ENCODE measurements around the gene GBP5.

The GBP5 gene

GRCh38 chr1:89309828-89310227 is 37.2 kb upstream of the GBP5 start:
- no peaks in the 10 kb centered on the region for H3K4me1 ChIP-seq (ENCODE audit: control insufficient read depth, low read depth, low read length)
- no peak overlapping the region for H3K4ac ChIP-seq (ENCODE audit: low read depth, low read length)
- no peak overlapping the region for H3K23ac ChIP-seq (ENCODE audit: low read length)
- H2BK120ac ChIP-seq (ENCODE audit: low read depth, low read length), result no peak overlapping the region
- no peak overlapping the region for H3K27ac ChIP-seq (ENCODE audit: low read depth, low read length)
- H3K79me2 ChIP-seq (ENCODE audit: control insufficient read depth, insufficient read depth, low read length), result no peaks in the 10 kb centered on the region
- H4K8ac ChIP-seq (ENCODE audit: low read depth, low read length), result no peak overlapping the region
- no peaks in the 10 kb centered on the region for H3K27me3 ChIP-seq (ENCODE audit: insufficient read depth, low read length, poor library complexity)
- no CpG with 5 or more reads among the region's 1 CpG for WGBS (ENCODE audit: extremely low coverage, insufficient coverage, low lambda C conversion rate)
- no peak overlapping the region for H4K5ac ChIP-seq (ENCODE audit: low read length)
- H3K4me2 ChIP-seq (ENCODE audit: low read length), result no peak overlapping the region
- H3K36me3 ChIP-seq (ENCODE audit: control insufficient read depth, insufficient read depth, low read length), result no peaks in the 10 kb centered on the region
- H3K18ac ChIP-seq (ENCODE audit: low read length), result no peak overlapping the region
- no peak overlapping the region for H2BK15ac ChIP-seq (replicated peaks; ENCODE audit: low read depth)
- DNase-seq, result peak; percentile 14
- no peaks in the 10 kb centered on the region for H3K79me1 ChIP-seq (ENCODE audit: low read length)
- no peak overlapping the region for H3K56ac ChIP-seq (ENCODE audit: low read length)
- H3K9ac ChIP-seq (ENCODE audit: low read length), result no peak overlapping the region
- no peak overlapping the region for H2AK5ac ChIP-seq (ENCODE audit: low read length)
- H3K4me3 ChIP-seq (ENCODE audit: low read length), result no peak overlapping the region
- no peak overlapping the region for H2BK5ac ChIP-seq (ENCODE audit: low read length)

- Histone ChIP-seq H3K23ac (ENCODE audit: low read length) (no peak overlapping the region), H2AK5ac (ENCODE audit: low read length) (no peak overlapping the region), H3K36me3 (ENCODE audit: control insufficient read depth, insufficient read depth, low read length) (no peaks in the 10 kb centered on the region), H3K9ac (ENCODE audit: low read length) (no peak overlapping the region), H2BK15ac (replicated peaks; ENCODE audit: low read depth) (no peak overlapping the region), H3K56ac (ENCODE audit: low read length) (no peak overlapping the region), H3K4me2 (ENCODE audit: low read length) (no peak overlapping the region), H2BK5ac (ENCODE audit: low read length) (no peak overlapping the region), H3K79me2 (ENCODE audit: control insufficient read depth, insufficient read depth, low read length) (no peaks in the 10 kb centered on the region), H3K79me1 (ENCODE audit: low read length) (no peaks in the 10 kb centered on the region), H4K8ac (ENCODE audit: low read depth, low read length) (no peak overlapping the region), H3K4ac (ENCODE audit: low read depth, low read length) (no peak overlapping the region), H3K4me3 (ENCODE audit: low read length) (no peak overlapping the region), H3K27me3 (ENCODE audit: insufficient read depth, low read length, poor library complexity) (no peaks in the 10 kb centered on the region), H2BK120ac (ENCODE audit: low read depth, low read length) (no peak overlapping the region), H3K18ac (ENCODE audit: low read length) (no peak overlapping the region), H3K27ac (ENCODE audit: low read depth, low read length) (no peak overlapping the region), H4K5ac (ENCODE audit: low read length) (no peak overlapping the region), H3K4me1 (ENCODE audit: control insufficient read depth, low read depth, low read length) (no peaks in the 10 kb centered on the region)
- no peak for DNase-seq
- WGBS (ENCODE audit: extremely low coverage, insufficient coverage, low lambda C conversion rate), result no CpG with 5 or more reads among the region's 2 CpGs
Measured at GRCh38 chr1:89306273-89306672, 33.6 kb upstream of the GBP5 start.

GRCh38 chr1:89305493-89305892 is 32.8 kb upstream of the GBP5 start:
- Histone ChIP-seq H2BK120ac (ENCODE audit: low read depth, low read length) (no peak overlapping the region), H3K18ac (ENCODE audit: low read length) (no peak overlapping the region), H2BK5ac (ENCODE audit: low read length) (no peak overlapping the region), H3K79me2 (ENCODE audit: control insufficient read depth, insufficient read depth, low read length) (no peaks in the 10 kb centered on the region), H3K27me3 (ENCODE audit: insufficient read depth, low read length, poor library complexity) (no peaks in the 10 kb centered on the region), H3K4me1 (ENCODE audit: control insufficient read depth, low read depth, low read length) (no peaks in the 10 kb centered on the region), H2BK15ac (replicated peaks; ENCODE audit: low read depth) (no peak overlapping the region), H3K27ac (ENCODE audit: low read depth, low read length) (no peak overlapping the region), H2AK5ac (ENCODE audit: low read length) (no peak overlapping the region), H3K4me3 (ENCODE audit: low read length) (no peak overlapping the region), H3K4ac (ENCODE audit: low read depth, low read length) (no peak overlapping the region), H3K79me1 (ENCODE audit: low read length) (no peaks in the 10 kb centered on the region), H3K56ac (ENCODE audit: low read length) (no peak overlapping the region), H3K9ac (ENCODE audit: low read length) (no peak overlapping the region), H4K8ac (ENCODE audit: low read depth, low read length) (no peak overlapping the region), H3K23ac (ENCODE audit: low read length) (no peak overlapping the region), H4K5ac (ENCODE audit: low read length) (no peak overlapping the region), H3K36me3 (ENCODE audit: control insufficient read depth, insufficient read depth, low read length) (no peaks in the 10 kb centered on the region), H3K4me2 (ENCODE audit: low read length) (no peak overlapping the region)
- no CpG with 5 or more reads among the region's 2 CpGs for WGBS (ENCODE audit: extremely low coverage, insufficient coverage, low lambda C conversion rate)
- no peak for DNase-seq

- H3K36me3 ChIP-seq (ENCODE audit: control insufficient read depth, insufficient read depth, low read length), result no peaks in the 10 kb centered on the region
- no peak overlapping the region for H3K4ac ChIP-seq (ENCODE audit: low read depth, low read length)
- WGBS (ENCODE audit: extremely low coverage, insufficient coverage, low lambda C conversion rate), result no CpG with 5 or more reads among the region's 2 CpGs
- no peak overlapping the region for H3K23ac ChIP-seq (ENCODE audit: low read length)
- no peak overlapping the region for H3K27ac ChIP-seq (ENCODE audit: low read depth, low read length)
- H3K9ac ChIP-seq (ENCODE audit: low read length), result no peak overlapping the region
- H3K4me3 ChIP-seq (ENCODE audit: low read length), result no peak overlapping the region
- no peaks in the 10 kb centered on the region for H3K79me2 ChIP-seq (ENCODE audit: control insufficient read depth, insufficient read depth, low read length)
- no peaks in the 10 kb centered on the region for H3K27me3 ChIP-seq (ENCODE audit: insufficient read depth, low read length, poor library complexity)
- H3K79me1 ChIP-seq (ENCODE audit: low read length), result no peaks in the 10 kb centered on the region
- H2BK120ac ChIP-seq (ENCODE audit: low read depth, low read length), result no peak overlapping the region
- no peak for DNase-seq
- H3K4me1 ChIP-seq (ENCODE audit: control insufficient read depth, low read depth, low read length), result no peaks in the 10 kb centered on the region
- H3K56ac ChIP-seq (ENCODE audit: low read length), result no peak overlapping the region
- H4K5ac ChIP-seq (ENCODE audit: low read length), result no peak overlapping the region
- H3K18ac ChIP-seq (ENCODE audit: low read length), result no peak overlapping the region
- no peak overlapping the region for H4K8ac ChIP-seq (ENCODE audit: low read depth, low read length)
- no peak overlapping the region for H2AK5ac ChIP-seq (ENCODE audit: low read length)
- no peak overlapping the region for H2BK15ac ChIP-seq (replicated peaks; ENCODE audit: low read depth)
- no peak overlapping the region for H3K4me2 ChIP-seq (ENCODE audit: low read length)
- no peak overlapping the region for H2BK5ac ChIP-seq (ENCODE audit: low read length)
Measured at GRCh38 chr1:89304572-89305230, 32.0 kb upstream of the GBP5 start.

- Histone ChIP-seq H3K27ac (ENCODE audit: low read depth, low read length) (no peak overlapping the region), H3K27me3 (ENCODE audit: insufficient read depth, low read length, poor library complexity) (no peaks in the 10 kb centered on the region), H3K4ac (ENCODE audit: low read depth, low read length) (no peak overlapping the region), H2BK5ac (ENCODE audit: low read length) (no peak overlapping the region), H4K5ac (ENCODE audit: low read length) (no peak overlapping the region), H4K8ac (ENCODE audit: low read depth, low read length) (no peak overlapping the region), H3K4me3 (ENCODE audit: low read length) (no peak overlapping the region), H3K36me3 (ENCODE audit: control insufficient read depth, insufficient read depth, low read length) (no peaks in the 10 kb centered on the region), H2BK15ac (replicated peaks; ENCODE audit: low read depth) (no peak overlapping the region), H2BK120ac (ENCODE audit: low read depth, low read length) (no peak overlapping the region), H3K4me2 (ENCODE audit: low read length) (no peak overlapping the region), H3K4me1 (ENCODE audit: control insufficient read depth, low read depth, low read length) (no peaks in the 10 kb centered on the region), H3K56ac (ENCODE audit: low read length) (no peak overlapping the region), H3K79me2 (ENCODE audit: control insufficient read depth, insufficient read depth, low read length) (no peaks in the 10 kb centered on the region), H3K23ac (ENCODE audit: low read length) (no peak overlapping the region), H3K9ac (ENCODE audit: low read length) (no peak overlapping the region), H3K18ac (ENCODE audit: low read length) (no peak overlapping the region), H3K79me1 (ENCODE audit: low read length) (no peaks in the 10 kb centered on the region), H2AK5ac (ENCODE audit: low read length) (no peak overlapping the region)
- no CpG with 5 or more reads among the region's 25 CpGs for WGBS (ENCODE audit: extremely low coverage, insufficient coverage, low lambda C conversion rate)
- no peak for DNase-seq
Measured at GRCh38 chr1:89302697-89303332, 30.2 kb upstream of the GBP5 start.

Data from mesendoderm (in vitro differentiated cells).